ENCODE results near the gene NTM.

DNA sequence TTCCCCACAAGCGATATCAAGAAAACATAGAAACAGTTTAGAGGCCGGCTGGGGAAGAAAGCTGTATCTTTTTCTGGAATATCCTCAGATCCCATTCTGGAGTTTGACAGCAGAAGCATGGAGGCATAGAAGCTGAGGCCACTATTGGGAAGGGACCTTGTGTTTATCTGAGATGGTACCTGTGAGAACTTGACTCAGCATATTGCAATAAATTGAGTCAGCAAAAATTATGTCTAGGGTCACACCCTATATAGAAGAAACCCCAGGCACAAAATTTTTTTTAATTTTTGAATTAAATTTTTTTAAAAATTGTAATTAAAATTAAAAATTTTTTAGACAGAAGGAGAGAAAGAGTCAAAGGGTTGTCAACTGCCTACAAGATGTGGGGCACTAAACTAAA, 178.7 kb downstream of the NTM start:
- TF ChIP-seq, protein P1, sequence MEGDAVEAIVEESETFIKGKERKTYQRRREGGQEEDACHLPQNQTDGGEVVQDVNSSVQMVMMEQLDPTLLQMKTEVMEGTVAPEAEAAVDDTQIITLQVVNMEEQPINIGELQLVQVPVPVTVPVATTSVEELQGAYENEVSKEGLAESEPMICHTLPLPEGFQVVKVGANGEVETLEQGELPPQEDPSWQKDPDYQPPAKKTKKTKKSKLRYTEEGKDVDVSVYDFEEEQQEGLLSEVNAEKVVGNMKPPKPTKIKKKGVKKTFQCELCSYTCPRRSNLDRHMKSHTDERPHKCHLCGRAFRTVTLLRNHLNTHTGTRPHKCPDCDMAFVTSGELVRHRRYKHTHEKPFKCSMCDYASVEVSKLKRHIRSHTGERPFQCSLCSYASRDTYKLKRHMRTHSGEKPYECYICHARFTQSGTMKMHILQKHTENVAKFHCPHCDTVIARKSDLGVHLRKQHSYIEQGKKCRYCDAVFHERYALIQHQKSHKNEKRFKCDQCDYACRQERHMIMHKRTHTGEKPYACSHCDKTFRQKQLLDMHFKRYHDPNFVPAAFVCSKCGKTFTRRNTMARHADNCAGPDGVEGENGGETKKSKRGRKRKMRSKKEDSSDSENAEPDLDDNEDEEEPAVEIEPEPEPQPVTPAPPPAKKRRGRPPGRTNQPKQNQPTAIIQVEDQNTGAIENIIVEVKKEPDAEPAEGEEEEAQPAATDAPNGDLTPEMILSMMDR (IDR thresholded peaks at IDR 0.05) = no peak
- TF ChIP-seq POLR2A (IDR thresholded peaks at IDR 0.05) (no peak), POLR2AphosphoS5 (IDR thresholded peaks at IDR 0.05) (no peak)

Data from breast epithelium (tissue), 3 donors.